ENCODE measurements around the gene TUBGCP6.

DNA sequence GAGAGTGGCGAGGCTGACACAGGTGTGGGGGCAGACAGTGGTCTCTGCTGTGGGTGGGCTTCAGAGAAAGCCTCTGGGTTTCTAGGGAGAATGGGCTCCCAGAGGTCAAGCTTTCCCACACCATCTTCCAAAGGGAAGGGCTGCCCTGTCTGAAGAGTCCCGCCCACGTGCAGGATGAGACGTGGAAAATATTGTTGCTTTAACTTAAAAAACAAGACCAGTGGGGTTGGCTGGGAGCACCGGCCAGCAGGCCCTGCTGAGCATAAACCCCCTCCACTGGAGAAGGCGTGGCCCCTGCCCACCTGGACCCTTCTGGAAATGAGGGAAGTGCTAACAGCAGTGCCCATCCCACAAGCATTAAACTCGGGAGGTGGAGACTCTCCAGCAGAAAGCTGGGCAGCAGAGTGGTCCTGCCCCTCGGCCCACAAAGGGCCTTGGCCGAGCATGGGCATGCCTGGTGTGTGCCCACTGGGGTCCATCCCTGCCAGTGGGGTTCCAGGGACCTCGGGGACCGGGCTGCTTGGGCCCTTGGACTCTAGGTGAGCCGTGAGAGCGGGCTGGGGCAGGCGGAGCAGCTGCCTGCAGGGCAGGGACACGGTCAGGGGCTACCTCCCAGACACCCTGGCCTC, 28.7 kb downstream of the TUBGCP6 start:
- TF ChIP-seq, protein P1, sequence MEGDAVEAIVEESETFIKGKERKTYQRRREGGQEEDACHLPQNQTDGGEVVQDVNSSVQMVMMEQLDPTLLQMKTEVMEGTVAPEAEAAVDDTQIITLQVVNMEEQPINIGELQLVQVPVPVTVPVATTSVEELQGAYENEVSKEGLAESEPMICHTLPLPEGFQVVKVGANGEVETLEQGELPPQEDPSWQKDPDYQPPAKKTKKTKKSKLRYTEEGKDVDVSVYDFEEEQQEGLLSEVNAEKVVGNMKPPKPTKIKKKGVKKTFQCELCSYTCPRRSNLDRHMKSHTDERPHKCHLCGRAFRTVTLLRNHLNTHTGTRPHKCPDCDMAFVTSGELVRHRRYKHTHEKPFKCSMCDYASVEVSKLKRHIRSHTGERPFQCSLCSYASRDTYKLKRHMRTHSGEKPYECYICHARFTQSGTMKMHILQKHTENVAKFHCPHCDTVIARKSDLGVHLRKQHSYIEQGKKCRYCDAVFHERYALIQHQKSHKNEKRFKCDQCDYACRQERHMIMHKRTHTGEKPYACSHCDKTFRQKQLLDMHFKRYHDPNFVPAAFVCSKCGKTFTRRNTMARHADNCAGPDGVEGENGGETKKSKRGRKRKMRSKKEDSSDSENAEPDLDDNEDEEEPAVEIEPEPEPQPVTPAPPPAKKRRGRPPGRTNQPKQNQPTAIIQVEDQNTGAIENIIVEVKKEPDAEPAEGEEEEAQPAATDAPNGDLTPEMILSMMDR (IDR thresholded peaks at IDR 0.05; ENCODE audit: poor library complexity, severe bottlenecking), result no peak
- TF ChIP-seq EZH2 (IDR thresholded peaks at IDR 0.05; ENCODE audit: borderline replicate concordance, insufficient read depth, low read length, poor library complexity, severe bottlenecking), result no peak
- no peak for TF ChIP-seq POLR2AphosphoS5 (IDR thresholded peaks at IDR 0.05)
- TF ChIP-seq RAD21 (conservative IDR thresholded peaks at IDR 0.05), result no peak
- TF ChIP-seq, protein P2, sequence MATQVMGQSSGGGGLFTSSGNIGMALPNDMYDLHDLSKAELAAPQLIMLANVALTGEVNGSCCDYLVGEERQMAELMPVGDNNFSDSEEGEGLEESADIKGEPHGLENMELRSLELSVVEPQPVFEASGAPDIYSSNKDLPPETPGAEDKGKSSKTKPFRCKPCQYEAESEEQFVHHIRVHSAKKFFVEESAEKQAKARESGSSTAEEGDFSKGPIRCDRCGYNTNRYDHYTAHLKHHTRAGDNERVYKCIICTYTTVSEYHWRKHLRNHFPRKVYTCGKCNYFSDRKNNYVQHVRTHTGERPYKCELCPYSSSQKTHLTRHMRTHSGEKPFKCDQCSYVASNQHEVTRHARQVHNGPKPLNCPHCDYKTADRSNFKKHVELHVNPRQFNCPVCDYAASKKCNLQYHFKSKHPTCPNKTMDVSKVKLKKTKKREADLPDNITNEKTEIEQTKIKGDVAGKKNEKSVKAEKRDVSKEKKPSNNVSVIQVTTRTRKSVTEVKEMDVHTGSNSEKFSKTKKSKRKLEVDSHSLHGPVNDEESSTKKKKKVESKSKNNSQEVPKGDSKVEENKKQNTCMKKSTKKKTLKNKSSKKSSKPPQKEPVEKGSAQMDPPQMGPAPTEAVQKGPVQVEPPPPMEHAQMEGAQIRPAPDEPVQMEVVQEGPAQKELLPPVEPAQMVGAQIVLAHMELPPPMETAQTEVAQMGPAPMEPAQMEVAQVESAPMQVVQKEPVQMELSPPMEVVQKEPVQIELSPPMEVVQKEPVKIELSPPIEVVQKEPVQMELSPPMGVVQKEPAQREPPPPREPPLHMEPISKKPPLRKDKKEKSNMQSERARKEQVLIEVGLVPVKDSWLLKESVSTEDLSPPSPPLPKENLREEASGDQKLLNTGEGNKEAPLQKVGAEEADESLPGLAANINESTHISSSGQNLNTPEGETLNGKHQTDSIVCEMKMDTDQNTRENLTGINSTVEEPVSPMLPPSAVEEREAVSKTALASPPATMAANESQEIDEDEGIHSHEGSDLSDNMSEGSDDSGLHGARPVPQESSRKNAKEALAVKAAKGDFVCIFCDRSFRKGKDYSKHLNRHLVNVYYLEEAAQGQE (IDR thresholded peaks at IDR 0.05; ENCODE audit: borderline replicate concordance), result no peak
- no peak for TF ChIP-seq MXI1 (conservative IDR thresholded peaks at IDR 0.05; ENCODE audit: poor library complexity, severe bottlenecking)
- no peak for TF ChIP-seq EP300 (conservative IDR thresholded peaks at IDR 0.05; ENCODE audit: poor library complexity, severe bottlenecking)

Data from neural cell (in vitro differentiated cells).